SK-N-SH (cell line): ENCODE measurements around the gene CCDC171. TPM values are rescaled to one million over a fixed set of nuclear protein-coding genes. Genes with fewer than 3 reads are reported as not detected.

Source experiments
- CTCF ChIA-PET: fragments of 300-600, 350-600 bp; formaldehyde crosslinking; extraction: SDS; loops from one replicate; lab custom pipeline; 2021; lab: Yijun Ruan, JAX
- POLR2A ChIA-PET: fragments of 350-600 bp; sonication (Branson Sonifier 250); formaldehyde crosslinking; extraction: SDS; loops from one replicate; lab custom pipeline; 2020; ENCODE audit warnings: antibody characterized with exemption, inconsistent platforms; lab: Yijun Ruan, JAX
- DNase-seq: peaks from one replicate; pipeline ENCODE4 v3.0.0; 2012
- H2AFZ ChIP-seq: fragments of 200-600 bp; sonication (generic); 2 replicates; pipeline ENCODE4 v1.8.1; 2016; ENCODE audit warnings: antibody characterized with exemption, mild to moderate bottlenecking, low read depth
- H3F3A ChIP-seq: fragments of 200-600 bp; sonication (generic); replicated peaks from 2 replicates; pipeline ENCODE3; 2016; ENCODE audit warnings: antibody characterized with exemption, mild to moderate bottlenecking; ENCODE audit not compliant: insufficient read depth
- H3K27ac ChIP-seq, 2 experiments: fragments of 200-500 bp in 1 of 2; fragments of 200-600 bp in 1 of 2; sonication (Bioruptor generic) in 1 of 2; sonication (generic), shearing (Covaris generic) in 1 of 2; 2 replicates each; pipeline versions ENCODE4 v1.5.1 to v1.6.1; 2014 to 2016; ENCODE audit warnings: low read depth in 2 of 2, inconsistent platforms in 1 of 2, low read length in 1 of 2, mild to moderate bottlenecking in 1 of 2, mixed read lengths in 1 of 2
- H3K27me3 ChIP-seq: fragments of 200-600 bp; sonication (generic), shearing (Covaris generic); 2 replicates; pipeline ENCODE4 v1.6.1; 2016; ENCODE audit warnings: mixed run types; ENCODE audit not compliant: insufficient read depth
- H3K36me3 ChIP-seq, 2 experiments: fragments of 200-500 bp in 1 of 2; fragments of 200-600 bp in 1 of 2; sonication (Bioruptor generic) in 1 of 2; sonication (generic) in 1 of 2; replicated peaks in 1 of 2; 2 replicates each; pipeline versions ENCODE3 to v1.5.1; 2014 to 2016; ENCODE audit warnings: low read length in 1 of 2, mild to moderate bottlenecking in 1 of 2; ENCODE audit not compliant: insufficient read depth in 2 of 2, control insufficient read depth in 1 of 2
- H3K4me1 ChIP-seq, 2 experiments: fragments of 200-500 bp in 1 of 2; fragments of 200-600 bp in 1 of 2; sonication (Bioruptor generic) in 1 of 2; sonication (generic), shearing (Covaris generic) in 1 of 2; 2 replicates each; pipeline versions ENCODE4 v1.5.1 to v1.6.1; 2014 to 2016; ENCODE audit warnings: low read depth in 1 of 2, low read length in 1 of 2, mixed run types in 1 of 2; ENCODE audit not compliant: insufficient read depth in 2 of 2, control insufficient read depth in 1 of 2
- H3K4me2 ChIP-seq: fragments of 200-600 bp; sonication (generic), shearing (Covaris generic); 2 replicates; pipeline ENCODE4 v1.6.1; 2017; ENCODE audit warnings: mixed run types
- H3K4me3 ChIP-seq, 2 experiments: fragments of 200-500 bp in 1 of 2; fragments of 200-600 bp in 1 of 2; sonication (Bioruptor generic) in 1 of 2; sonication (generic), shearing (Covaris generic) in 1 of 2; 2 replicates each; pipeline versions ENCODE4 v1.5.1 to v1.8.1; 2014 to 2016; ENCODE audit warnings: low read depth in 2 of 2, inconsistent platforms in 1 of 2, low read length in 1 of 2, mild to moderate bottlenecking in 1 of 2, mixed read lengths in 1 of 2, moderate library complexity in 1 of 2
- H3K79me2 ChIP-seq: fragments of 200-600 bp; sonication (generic); 2 replicates; pipeline ENCODE4 v1.8.1; 2017; ENCODE audit warnings: mild to moderate bottlenecking; ENCODE audit not compliant: insufficient read depth
- H3K9ac ChIP-seq: fragments of 200-600 bp; sonication (generic); 2 replicates; pipeline ENCODE4 v1.6.1; 2017; ENCODE audit warnings: mixed run types
- H3K9me2 ChIP-seq: fragments of 200-600 bp; sonication (generic); 2 replicates; pipeline ENCODE4 v1.6.1; 2017; ENCODE audit warnings: mixed run types
- H3K9me3 ChIP-seq: fragments of 200-600 bp; sonication (generic); 2 replicates; pipeline ENCODE4 v1.6.1; 2017; ENCODE audit warnings: mixed run types, mild to moderate bottlenecking, moderate library complexity
- H4K20me1 ChIP-seq: fragments of 200-600 bp; sonication (generic); 2 replicates; pipeline ENCODE4 v1.6.1; 2017; ENCODE audit warnings: mild to moderate bottlenecking, mixed run types; ENCODE audit not compliant: insufficient read depth
- CHD2 ChIP-seq: fragments of 150-350 bp; IDR thresholded peaks from 2 replicates; pipeline ENCODE4 v1.6.1; 2018; ENCODE audit warnings: low read length; ENCODE audit not compliant: partially characterized antibody
- EP300 ChIP-seq, 2 experiments: IDR thresholded peaks; 2 replicates each; pipeline versions ENCODE4 v1.4.0 to v1.6.1; 2012; ENCODE audit warnings: borderline replicate concordance in 1 of 2, low read depth in 1 of 2, low read length in 1 of 2
- FOSL2 ChIP-seq: IDR thresholded peaks from 2 replicates; pipeline ENCODE4 v1.4.0; 2012; ENCODE audit warnings: low read depth, mild to moderate bottlenecking, moderate library complexity, borderline replicate concordance
- FOXM1 ChIP-seq: IDR thresholded peaks from 2 replicates; pipeline ENCODE4 v1.4.0; 2012; ENCODE audit warnings: low read depth, mild to moderate bottlenecking
- JUND ChIP-seq: IDR thresholded peaks from 2 replicates; pipeline ENCODE4 v1.4.0; 2012
- MXI1 ChIP-seq: IDR thresholded peaks from 2 replicates; pipeline ENCODE4 v1.6.1; 2012; ENCODE audit warnings: mild to moderate bottlenecking, low read depth, low read length, improper control_type of control experiment
- NFIC ChIP-seq: IDR thresholded peaks from 2 replicates; pipeline ENCODE4 v1.4.0; 2012; ENCODE audit warnings: borderline replicate concordance
- NRF1 ChIP-seq: IDR thresholded peaks from 2 replicates; pipeline ENCODE4 v1.6.1; 2012; ENCODE audit warnings: low read depth, mild to moderate bottlenecking, low read length
- RCOR1 ChIP-seq: fragments of 150-350 bp; IDR thresholded peaks from 2 replicates; pipeline ENCODE4 v1.6.1; 2017; ENCODE audit warnings: antibody characterized with exemption, low read length
- RFX5 ChIP-seq: IDR thresholded peaks from 2 replicates; pipeline ENCODE4 v1.6.1; 2012; ENCODE audit warnings: mild to moderate bottlenecking, improper control_type of control experiment, low read length
- RXRA ChIP-seq: IDR thresholded peaks from 2 replicates; pipeline ENCODE4 v1.4.0; 2012; ENCODE audit warnings: low read depth, mild to moderate bottlenecking, borderline replicate concordance
- TAF1 ChIP-seq: IDR thresholded peaks from 2 replicates; pipeline ENCODE4 v1.6.1; 2012; ENCODE audit warnings: low read depth, mild to moderate bottlenecking, low read length, moderate library complexity, borderline replicate concordance
- TCF12 ChIP-seq: IDR thresholded peaks from 2 replicates; pipeline ENCODE4 v1.4.0; 2012
- TEAD4 ChIP-seq: IDR thresholded peaks from 2 replicates; pipeline ENCODE4 v1.4.0; 2012; ENCODE audit warnings: mild to moderate bottlenecking, borderline replicate concordance; ENCODE audit not compliant: insufficient read depth
- YY1 ChIP-seq: IDR thresholded peaks from 2 replicates; pipeline ENCODE4 v1.4.0; 2012; ENCODE audit warnings: low read depth, mild to moderate bottlenecking
- WGBS: methylation state at CpG from one replicate; pipeline ENCODE4 v1.1.6; 2017; ENCODE audit warnings: low lambda C conversion rate; 5-methylcytosine and 5-hydroxymethylcytosine counted together
- polyA plus RNA-seq, 3 experiments: library from polyadenylated mRNA; depleted of rRNA; stranded (reverse); fragments of >200 nt; gene quantifications; 2 replicates each; pipeline ENCODE4 v1.2.3, GENCODE V29; 2012
- TF ChIP-seq, protein P1 (sequence below): IDR thresholded peaks from 2 replicates; pipeline ENCODE4 v1.6.1; 2012; ENCODE audit warnings: mild to moderate bottlenecking, low read depth, low read length, moderate library complexity
- TF ChIP-seq, protein P2 (sequence below): IDR thresholded peaks from 2 replicates; pipeline ENCODE4 v1.4.0; 2012; ENCODE audit warnings: low read depth
- TF ChIP-seq, protein P3 (sequence below): fragments of 200-600 bp; sonication (generic); IDR thresholded peaks from 2 replicates; pipeline ENCODE4 v1.6.1; 2017; ENCODE audit warnings: antibody characterized with exemption, mild to moderate bottlenecking, moderate library complexity
- TF ChIP-seq, protein P4 (sequence below): IDR thresholded peaks from 2 replicates; pipeline ENCODE4; 2012

CCDC171 gene
- polyA plus RNA-seq, 1 of the 3 experiments (the other 2 are of a cell fraction): 0.54 TPM

DNA sequence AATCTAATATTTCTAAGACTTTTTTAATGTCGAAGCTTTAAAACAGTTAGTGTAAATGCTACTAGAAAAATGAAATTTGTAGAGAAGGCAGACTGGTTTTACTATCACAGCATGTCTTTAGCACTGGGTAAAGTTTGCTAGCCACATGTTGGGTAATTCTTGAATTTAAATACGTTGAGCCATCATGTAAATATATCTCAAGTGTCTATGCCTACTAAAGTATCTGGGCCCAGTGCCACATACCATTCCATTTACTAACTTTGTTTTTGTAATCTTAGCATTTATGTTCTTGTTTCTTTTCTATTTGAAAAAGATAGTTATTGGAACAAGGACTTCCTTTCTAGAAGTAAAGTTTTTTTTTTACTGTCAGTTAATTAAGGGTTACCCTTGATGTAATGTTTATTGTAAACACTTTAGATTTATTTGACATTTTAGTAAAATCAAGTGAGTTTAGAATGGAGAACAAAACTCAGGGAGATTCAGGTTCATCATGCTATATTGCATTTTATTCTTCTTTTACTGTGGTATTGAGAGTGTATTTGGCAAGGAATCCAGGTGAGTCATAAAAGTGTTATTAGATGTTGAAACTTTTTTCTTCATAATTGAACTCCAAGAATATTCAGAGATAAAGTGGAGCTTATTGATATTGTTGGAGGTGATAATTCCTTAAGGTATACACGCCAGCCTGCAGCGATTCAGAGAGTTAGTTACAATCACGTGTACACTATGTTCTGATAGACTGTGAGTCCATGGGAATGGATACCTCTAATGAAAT, 182.4 kb downstream of the CCDC171 start:
- peak overlapping the region in 1 of 2 experiments; percentile 64; a peak in 3 of 4 replicates for H3K27ac ChIP-seq
- H3K4me3 ChIP-seq: no peak overlapping the region
- H2AFZ ChIP-seq: peak overlapping the region; percentile 22; the same call in 1 of the 2 replicates
- H3K79me2 ChIP-seq: no peaks in the 10 kb centered on the region
- peaks cover 0 to 3% of the 10 kb centered on the region in 2 experiments; a peak in 2 of 4 replicates for H3K4me1 ChIP-seq
- H3K4me2 ChIP-seq: peak overlapping the region; percentile 30; the same call in 1 of the 2 replicates
- H3K9me3 ChIP-seq: no peaks in the 10 kb centered on the region
- H3K9me2 ChIP-seq: no peaks in the 10 kb centered on the region
- ChIA-PET POLR2A (no interaction called here), CTCF (no interaction called here)
- WGBS: 68% methylated on average over 5 of the region's 5 CpGs
- H4K20me1 ChIP-seq: no peaks in the 10 kb centered on the region
- no peak for TF ChIP-seq CHD2
- no peak for TF ChIP-seq YY1
- TF ChIP-seq, protein P1, sequence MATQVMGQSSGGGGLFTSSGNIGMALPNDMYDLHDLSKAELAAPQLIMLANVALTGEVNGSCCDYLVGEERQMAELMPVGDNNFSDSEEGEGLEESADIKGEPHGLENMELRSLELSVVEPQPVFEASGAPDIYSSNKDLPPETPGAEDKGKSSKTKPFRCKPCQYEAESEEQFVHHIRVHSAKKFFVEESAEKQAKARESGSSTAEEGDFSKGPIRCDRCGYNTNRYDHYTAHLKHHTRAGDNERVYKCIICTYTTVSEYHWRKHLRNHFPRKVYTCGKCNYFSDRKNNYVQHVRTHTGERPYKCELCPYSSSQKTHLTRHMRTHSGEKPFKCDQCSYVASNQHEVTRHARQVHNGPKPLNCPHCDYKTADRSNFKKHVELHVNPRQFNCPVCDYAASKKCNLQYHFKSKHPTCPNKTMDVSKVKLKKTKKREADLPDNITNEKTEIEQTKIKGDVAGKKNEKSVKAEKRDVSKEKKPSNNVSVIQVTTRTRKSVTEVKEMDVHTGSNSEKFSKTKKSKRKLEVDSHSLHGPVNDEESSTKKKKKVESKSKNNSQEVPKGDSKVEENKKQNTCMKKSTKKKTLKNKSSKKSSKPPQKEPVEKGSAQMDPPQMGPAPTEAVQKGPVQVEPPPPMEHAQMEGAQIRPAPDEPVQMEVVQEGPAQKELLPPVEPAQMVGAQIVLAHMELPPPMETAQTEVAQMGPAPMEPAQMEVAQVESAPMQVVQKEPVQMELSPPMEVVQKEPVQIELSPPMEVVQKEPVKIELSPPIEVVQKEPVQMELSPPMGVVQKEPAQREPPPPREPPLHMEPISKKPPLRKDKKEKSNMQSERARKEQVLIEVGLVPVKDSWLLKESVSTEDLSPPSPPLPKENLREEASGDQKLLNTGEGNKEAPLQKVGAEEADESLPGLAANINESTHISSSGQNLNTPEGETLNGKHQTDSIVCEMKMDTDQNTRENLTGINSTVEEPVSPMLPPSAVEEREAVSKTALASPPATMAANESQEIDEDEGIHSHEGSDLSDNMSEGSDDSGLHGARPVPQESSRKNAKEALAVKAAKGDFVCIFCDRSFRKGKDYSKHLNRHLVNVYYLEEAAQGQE: no peak
- no peak for TF ChIP-seq FOXM1
- peak; percentile 32; the same call in 1 of the 2 replicates for TF ChIP-seq FOSL2
- TF ChIP-seq RXRA: no peak
- TF ChIP-seq, protein P2, sequence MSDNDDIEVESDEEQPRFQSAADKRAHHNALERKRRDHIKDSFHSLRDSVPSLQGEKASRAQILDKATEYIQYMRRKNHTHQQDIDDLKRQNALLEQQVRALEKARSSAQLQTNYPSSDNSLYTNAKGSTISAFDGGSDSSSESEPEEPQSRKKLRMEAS: 0 out of 2 replicates have a peak, but pooled peaks have one; percentile 16
- TF ChIP-seq, protein P3, sequence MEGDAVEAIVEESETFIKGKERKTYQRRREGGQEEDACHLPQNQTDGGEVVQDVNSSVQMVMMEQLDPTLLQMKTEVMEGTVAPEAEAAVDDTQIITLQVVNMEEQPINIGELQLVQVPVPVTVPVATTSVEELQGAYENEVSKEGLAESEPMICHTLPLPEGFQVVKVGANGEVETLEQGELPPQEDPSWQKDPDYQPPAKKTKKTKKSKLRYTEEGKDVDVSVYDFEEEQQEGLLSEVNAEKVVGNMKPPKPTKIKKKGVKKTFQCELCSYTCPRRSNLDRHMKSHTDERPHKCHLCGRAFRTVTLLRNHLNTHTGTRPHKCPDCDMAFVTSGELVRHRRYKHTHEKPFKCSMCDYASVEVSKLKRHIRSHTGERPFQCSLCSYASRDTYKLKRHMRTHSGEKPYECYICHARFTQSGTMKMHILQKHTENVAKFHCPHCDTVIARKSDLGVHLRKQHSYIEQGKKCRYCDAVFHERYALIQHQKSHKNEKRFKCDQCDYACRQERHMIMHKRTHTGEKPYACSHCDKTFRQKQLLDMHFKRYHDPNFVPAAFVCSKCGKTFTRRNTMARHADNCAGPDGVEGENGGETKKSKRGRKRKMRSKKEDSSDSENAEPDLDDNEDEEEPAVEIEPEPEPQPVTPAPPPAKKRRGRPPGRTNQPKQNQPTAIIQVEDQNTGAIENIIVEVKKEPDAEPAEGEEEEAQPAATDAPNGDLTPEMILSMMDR: no peak
- no peak for TF ChIP-seq RCOR1
- no peak for TF ChIP-seq TAF1
- TF ChIP-seq NRF1: no peak
- TF ChIP-seq TCF12: peak; percentile 52
- TF ChIP-seq EP300 (IDR thresholded peaks at IDR 0.05; ENCODE audit: borderline replicate concordance in 1 of 2, low read depth in 1 of 2, low read length in 1 of 2): peak in 1 of 2 experiments; percentile 13; a peak in 1 of 4 replicates
- TF ChIP-seq, protein P4, sequence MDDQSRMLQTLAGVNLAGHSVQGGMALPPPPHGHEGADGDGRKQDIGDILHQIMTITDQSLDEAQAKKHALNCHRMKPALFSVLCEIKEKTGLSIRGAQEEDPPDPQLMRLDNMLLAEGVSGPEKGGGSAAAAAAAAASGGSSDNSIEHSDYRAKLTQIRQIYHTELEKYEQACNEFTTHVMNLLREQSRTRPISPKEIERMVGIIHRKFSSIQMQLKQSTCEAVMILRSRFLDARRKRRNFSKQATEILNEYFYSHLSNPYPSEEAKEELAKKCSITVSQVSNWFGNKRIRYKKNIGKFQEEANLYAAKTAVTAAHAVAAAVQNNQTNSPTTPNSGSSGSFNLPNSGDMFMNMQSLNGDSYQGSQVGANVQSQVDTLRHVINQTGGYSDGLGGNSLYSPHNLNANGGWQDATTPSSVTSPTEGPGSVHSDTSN: 0 out of 2 replicates have a peak, but pooled peaks have one; percentile 18
- peak; percentile 54 for TF ChIP-seq NFIC
- peak; percentile 38; the same call in 1 of the 2 replicates for TF ChIP-seq JUND
- 0 out of 2 replicates have a peak, but pooled peaks have one; percentile 10 for TF ChIP-seq TEAD4
- TF ChIP-seq RFX5: no peak
- TF ChIP-seq MXI1: no peak
- H3K27me3 ChIP-seq: no peaks in the 10 kb centered on the region
- no peak for DNase-seq
- no peak overlapping the region for H3K9ac ChIP-seq
- no peaks in the 10 kb centered on the region for H3K36me3 ChIP-seq
- peaks cover 15% of the 10 kb centered on the region for H3F3A ChIP-seq
